ENCODE measurements around the gene PARD3. TPM values are rescaled to one million over a fixed set of nuclear protein-coding genes. Genes with fewer than 3 reads are reported as not detected.

The PARD3 gene
- total and polyA plus RNA-seq, 2 experiments from 2014 or later = 47.2 to 59.7 TPM

- WGBS (ENCODE audit: low lambda C conversion rate, missing lambda C conversion rate) = 98% methylated on average over 3 of the region's 3 CpGs
- no peaks in the 10 kb centered on the region for H3K9me3 ChIP-seq (ENCODE audit: low read depth)
- H3K27ac ChIP-seq = no peak overlapping the region
- H4K20me1 ChIP-seq (ENCODE audit: insufficient read depth, poor library complexity, severe bottlenecking) = no peaks in the 10 kb centered on the region
- H3K4me3 ChIP-seq = no peak overlapping the region
- H3K4me2 ChIP-seq = no peak overlapping the region
- H3K27me3 ChIP-seq = no peaks in the 10 kb centered on the region
- H2AFZ ChIP-seq = no peak overlapping the region
- DNase-seq (ENCODE audit: low spot score) = no peak
- H3K79me2 ChIP-seq = no peaks in the 10 kb centered on the region
- H3K9me2 ChIP-seq (replicated peaks; ENCODE audit: insufficient read depth) = no peaks in the 10 kb centered on the region
- no peaks in the 10 kb centered on the region for H3K4me1 ChIP-seq (ENCODE audit: insufficient read depth)
- TF ChIP-seq EZH2phosphoT487 (IDR thresholded peaks at IDR 0.05; ENCODE audit: low read depth, severe bottlenecking, unreplicated experiment) (no peak), EZH2 (IDR thresholded peaks at IDR 0.05; ENCODE audit: borderline replicate concordance) (no peak)
- TF ChIP-seq, protein P1, sequence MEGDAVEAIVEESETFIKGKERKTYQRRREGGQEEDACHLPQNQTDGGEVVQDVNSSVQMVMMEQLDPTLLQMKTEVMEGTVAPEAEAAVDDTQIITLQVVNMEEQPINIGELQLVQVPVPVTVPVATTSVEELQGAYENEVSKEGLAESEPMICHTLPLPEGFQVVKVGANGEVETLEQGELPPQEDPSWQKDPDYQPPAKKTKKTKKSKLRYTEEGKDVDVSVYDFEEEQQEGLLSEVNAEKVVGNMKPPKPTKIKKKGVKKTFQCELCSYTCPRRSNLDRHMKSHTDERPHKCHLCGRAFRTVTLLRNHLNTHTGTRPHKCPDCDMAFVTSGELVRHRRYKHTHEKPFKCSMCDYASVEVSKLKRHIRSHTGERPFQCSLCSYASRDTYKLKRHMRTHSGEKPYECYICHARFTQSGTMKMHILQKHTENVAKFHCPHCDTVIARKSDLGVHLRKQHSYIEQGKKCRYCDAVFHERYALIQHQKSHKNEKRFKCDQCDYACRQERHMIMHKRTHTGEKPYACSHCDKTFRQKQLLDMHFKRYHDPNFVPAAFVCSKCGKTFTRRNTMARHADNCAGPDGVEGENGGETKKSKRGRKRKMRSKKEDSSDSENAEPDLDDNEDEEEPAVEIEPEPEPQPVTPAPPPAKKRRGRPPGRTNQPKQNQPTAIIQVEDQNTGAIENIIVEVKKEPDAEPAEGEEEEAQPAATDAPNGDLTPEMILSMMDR (IDR thresholded peaks at IDR 0.05; ENCODE audit: poor library complexity) = no peak
- no peaks in the 10 kb centered on the region for H3K36me3 ChIP-seq (replicated peaks; ENCODE audit: insufficient read depth, low read depth)
Observed at GRCh38 chr10:34148305-34148657, 666.8 kb downstream of the PARD3 start.

DNA sequence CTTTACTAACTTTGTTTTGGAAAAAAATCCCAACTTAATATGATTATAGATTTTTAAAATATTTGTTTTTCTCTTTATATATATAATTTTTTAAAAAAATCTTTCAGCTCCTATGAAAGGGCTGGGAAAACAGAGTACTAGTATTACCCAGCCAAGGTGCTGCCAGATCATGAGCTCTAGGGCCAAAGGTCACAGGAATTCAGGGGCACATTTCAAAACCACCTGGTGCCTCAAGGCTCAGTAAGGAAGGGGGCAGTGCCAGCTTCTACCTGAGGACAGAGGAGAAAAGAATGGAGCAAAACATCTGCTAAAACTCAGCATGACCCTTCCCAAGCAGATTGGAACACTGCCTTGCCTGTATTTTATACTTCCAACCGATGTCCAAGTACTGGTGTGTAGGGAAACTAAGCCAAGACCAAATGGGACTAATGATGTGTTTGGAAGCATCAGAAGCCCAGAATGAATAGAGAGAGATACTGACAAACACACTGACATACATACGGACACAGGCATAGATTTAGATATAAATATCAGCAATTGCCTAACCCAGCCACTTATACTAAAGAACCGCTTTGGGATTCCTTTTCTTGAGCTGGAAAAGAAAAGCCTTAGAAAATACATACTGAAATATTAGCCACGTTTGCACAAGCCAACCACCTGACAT is 667.3 kb downstream of the PARD3 start:
- Histone ChIP-seq H3K36me3 (replicated peaks; ENCODE audit: insufficient read depth, low read depth) (no peaks in the 10 kb centered on the region), H3K9me3 (ENCODE audit: low read depth) (no peaks in the 10 kb centered on the region), H3K9me2 (replicated peaks; ENCODE audit: insufficient read depth) (no peaks in the 10 kb centered on the region), H2AFZ (no peak overlapping the region), H3K27me3 (no peaks in the 10 kb centered on the region), H3K4me1 (ENCODE audit: insufficient read depth) (no peaks in the 10 kb centered on the region), H3K4me2 (no peak overlapping the region), H3K4me3 (no peak overlapping the region), H3K27ac (no peak overlapping the region), H4K20me1 (ENCODE audit: insufficient read depth, poor library complexity, severe bottlenecking) (no peaks in the 10 kb centered on the region), H3K79me2 (no peaks in the 10 kb centered on the region)
- TF ChIP-seq EZH2phosphoT487 (IDR thresholded peaks at IDR 0.05; ENCODE audit: low read depth, severe bottlenecking, unreplicated experiment) (no peak), EZH2 (IDR thresholded peaks at IDR 0.05; ENCODE audit: borderline replicate concordance) (no peak)
- TF ChIP-seq, protein P1 (IDR thresholded peaks at IDR 0.05; ENCODE audit: poor library complexity) = no peak
- WGBS (ENCODE audit: low lambda C conversion rate, missing lambda C conversion rate) = 90% methylated on average over 4 of the region's 4 CpGs
- no peak for DNase-seq (ENCODE audit: low spot score)

DNA sequence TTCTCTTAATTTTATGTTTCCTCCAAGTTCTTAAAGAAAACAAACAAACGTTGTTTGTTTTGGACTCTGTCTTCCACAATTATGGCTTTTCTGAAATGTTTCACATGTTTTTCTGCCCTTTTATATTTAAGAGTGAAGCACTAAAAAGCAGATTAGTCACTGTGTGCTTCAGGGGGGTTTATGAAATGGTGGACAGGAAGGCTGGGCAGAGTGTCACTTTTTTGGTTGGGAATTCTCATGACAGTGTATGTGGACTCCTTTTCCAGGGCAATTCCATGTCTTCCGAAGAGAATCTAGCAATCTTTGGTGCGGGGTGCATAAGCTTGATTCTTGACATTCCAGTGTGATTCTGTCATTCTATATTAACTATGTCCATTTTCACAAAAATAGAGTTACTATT is 669.4 kb downstream of the PARD3 start:
- Histone ChIP-seq H3K79me2 (no peaks in the 10 kb centered on the region), H3K36me3 (replicated peaks; ENCODE audit: insufficient read depth, low read depth) (no peaks in the 10 kb centered on the region), H3K9me2 (replicated peaks; ENCODE audit: insufficient read depth) (no peaks in the 10 kb centered on the region), H3K4me3 (no peak overlapping the region), H2AFZ (no peak overlapping the region), H3K4me2 (no peak overlapping the region), H3K4me1 (ENCODE audit: insufficient read depth) (no peaks in the 10 kb centered on the region), H3K27ac (no peak overlapping the region), H3K27me3 (no peaks in the 10 kb centered on the region), H3K9me3 (ENCODE audit: low read depth) (no peaks in the 10 kb centered on the region), H4K20me1 (ENCODE audit: insufficient read depth, poor library complexity, severe bottlenecking) (no peaks in the 10 kb centered on the region)
- 74% methylated on average over 3 of the region's 3 CpGs for WGBS (ENCODE audit: low lambda C conversion rate, missing lambda C conversion rate)
- no peak for TF ChIP-seq EZH2 (IDR thresholded peaks at IDR 0.05; ENCODE audit: borderline replicate concordance)
- TF ChIP-seq EZH2phosphoT487 (IDR thresholded peaks at IDR 0.05; ENCODE audit: low read depth, severe bottlenecking, unreplicated experiment) = no peak
- TF ChIP-seq, protein P1 (IDR thresholded peaks at IDR 0.05; ENCODE audit: poor library complexity) = no peak
- no peak for DNase-seq (ENCODE audit: low spot score)
